ENCODE data around the gene PGM3.

DNA sequence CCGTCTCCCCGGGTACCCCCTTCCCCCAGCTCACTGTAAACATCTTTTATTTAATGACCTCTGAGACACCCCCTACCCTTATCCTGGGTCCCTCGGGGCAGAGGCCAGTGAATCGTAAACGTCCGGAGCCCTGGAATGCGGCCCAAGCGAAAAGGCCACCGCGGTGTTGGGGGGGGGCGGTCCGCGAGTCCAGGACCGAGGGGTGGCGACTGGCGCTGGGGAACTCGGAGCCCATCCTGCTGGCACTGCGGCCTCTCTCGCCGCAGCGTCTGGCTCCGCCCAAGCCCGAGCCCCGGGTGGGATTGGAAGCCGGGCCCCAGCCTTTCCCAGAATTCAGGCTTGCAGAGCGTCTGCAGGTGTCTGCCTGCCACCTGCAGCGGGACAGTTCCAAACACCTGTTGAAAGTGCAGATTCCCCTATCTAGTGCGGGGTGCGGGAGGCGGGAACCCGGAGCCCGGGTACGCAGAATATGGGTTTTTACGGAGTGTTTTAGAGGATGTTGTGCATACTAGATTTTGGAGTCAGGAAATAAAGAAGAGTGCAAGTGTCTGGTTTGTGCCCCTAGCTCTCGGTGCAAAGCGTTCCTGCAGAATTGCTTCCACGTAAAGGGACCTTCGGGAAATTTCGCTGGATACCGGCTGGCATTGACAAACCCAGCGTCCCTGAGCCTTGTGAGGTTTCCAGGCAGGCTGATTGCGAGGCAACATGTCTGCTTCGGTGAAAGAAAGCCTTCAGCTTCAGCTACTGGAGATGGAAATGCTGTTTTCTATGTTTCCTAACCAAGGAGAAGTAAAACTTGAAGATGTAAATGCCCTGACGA is 892 bp upstream of the PGM3 start:
- TF ChIP-seq CTCF (IDR thresholded peaks at IDR 0.05) (no peak), RFX5 (IDR thresholded peaks at IDR 0.05) (no peak), POLR2A (IDR thresholded peaks at IDR 0.05; ENCODE audit: low read length) (no peak), REST (IDR thresholded peaks at IDR 0.05) (no peak), CBX8 (IDR thresholded peaks at IDR 0.05) (no peak), CHD4 (IDR thresholded peaks at IDR 0.05; ENCODE audit: borderline replicate concordance) (no peak), RNF2 (IDR thresholded peaks at IDR 0.05; ENCODE audit: borderline replicate concordance, low read depth) (no peak), EP300 (IDR thresholded peaks at IDR 0.05) (no peak), JUN (IDR thresholded peaks at IDR 0.05) (no peak)
- TF ChIP-seq, protein P1, sequence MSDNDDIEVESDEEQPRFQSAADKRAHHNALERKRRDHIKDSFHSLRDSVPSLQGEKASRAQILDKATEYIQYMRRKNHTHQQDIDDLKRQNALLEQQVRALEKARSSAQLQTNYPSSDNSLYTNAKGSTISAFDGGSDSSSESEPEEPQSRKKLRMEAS (IDR thresholded peaks at IDR 0.05): no peak
